Stimulated activated CD8-positive, alpha-beta memory T cell treated with anti-CD3 and anti-CD28 coated beads, Interleukin-15, amount 100 ng/mL, for 24 hours (primary cell): ENCODE measurements around the gene MAP3K5.

Experiments used
- DNase-seq: peaks from one replicate; pipeline ENCODE4 v3.0.0-alpha.2; 2020; ENCODE audit warnings: low read depth

Gene MAP3K5

DNA sequence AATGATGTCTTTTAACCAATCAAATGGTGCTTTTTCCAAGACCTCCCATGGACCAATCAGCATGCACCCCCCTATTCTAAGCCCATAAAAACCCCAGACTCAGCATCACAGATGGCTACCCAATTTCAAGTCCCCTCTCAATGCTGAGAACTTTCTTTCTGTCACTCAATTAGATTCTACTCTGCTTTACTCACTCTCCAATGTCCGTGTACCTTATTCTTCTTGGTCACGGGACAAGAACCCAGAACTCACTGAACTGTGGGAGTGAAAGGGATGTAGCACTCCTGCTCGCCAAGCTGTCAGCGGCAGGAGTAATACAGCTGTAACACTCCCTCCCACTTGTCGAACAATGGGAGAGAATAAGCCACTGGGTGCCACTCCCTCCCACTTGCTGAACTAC lies 221.2 kb downstream of the MAP3K5 start:
- no peak for DNase-seq

DNA sequence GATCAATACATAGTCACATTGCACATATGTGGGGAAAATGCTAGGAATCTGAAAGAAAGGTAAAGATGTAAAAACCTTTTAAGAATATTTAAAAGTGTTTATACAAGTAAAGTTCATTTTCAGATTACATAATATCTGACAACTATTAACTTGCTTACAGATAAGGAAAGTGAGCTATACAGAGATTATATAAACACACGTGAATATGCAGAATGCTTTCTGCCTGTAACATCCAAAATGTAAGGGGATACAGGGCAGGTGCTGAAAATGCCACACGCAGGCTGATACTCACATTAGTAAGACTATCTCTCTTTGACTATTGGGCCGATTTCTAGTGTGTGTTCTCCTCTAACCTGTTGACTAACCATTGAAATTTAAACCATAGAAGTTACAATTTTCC lies 224.1 kb downstream of the MAP3K5 start:
- DNase-seq: no peak

DNA sequence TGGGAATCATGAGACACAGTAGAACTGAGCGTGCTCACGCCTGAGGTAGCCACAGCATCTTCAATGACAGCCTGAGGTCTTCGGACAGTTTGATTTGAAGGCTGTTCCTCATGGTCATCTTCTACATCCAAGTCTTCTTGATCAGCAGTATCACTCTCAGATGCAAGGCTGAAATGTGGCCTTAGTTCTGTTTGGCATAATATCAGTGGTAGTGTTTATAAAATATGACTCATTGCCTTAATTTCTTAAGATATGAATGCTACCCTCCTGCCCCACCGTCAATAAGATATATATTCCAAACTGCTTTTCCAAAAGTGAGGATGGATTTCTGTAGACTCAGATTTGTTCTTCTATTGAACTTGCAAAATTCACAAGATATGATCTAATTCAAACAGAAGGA lies 224.6 kb downstream of the MAP3K5 start:
- DNase-seq: no peak

DNA sequence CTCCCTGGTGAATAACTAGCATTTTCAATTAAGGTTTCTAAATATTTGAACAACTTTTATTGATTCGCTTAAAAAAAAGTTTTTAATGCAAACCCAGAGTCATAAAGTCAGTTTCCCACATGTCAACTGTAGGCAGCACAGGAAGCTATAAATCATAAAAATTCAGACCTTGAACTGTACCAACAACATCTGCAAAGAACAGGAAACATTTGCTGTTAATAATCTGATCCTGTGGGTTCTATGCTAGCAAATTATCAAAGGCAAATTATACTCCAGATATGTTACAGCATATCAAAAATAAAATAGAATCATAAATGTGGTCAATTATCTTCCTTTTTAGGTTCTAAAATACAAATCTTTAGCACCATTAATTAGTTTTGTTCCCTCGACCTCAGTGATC lies 225.4 kb downstream of the MAP3K5 start:
- no peak for DNase-seq

DNA sequence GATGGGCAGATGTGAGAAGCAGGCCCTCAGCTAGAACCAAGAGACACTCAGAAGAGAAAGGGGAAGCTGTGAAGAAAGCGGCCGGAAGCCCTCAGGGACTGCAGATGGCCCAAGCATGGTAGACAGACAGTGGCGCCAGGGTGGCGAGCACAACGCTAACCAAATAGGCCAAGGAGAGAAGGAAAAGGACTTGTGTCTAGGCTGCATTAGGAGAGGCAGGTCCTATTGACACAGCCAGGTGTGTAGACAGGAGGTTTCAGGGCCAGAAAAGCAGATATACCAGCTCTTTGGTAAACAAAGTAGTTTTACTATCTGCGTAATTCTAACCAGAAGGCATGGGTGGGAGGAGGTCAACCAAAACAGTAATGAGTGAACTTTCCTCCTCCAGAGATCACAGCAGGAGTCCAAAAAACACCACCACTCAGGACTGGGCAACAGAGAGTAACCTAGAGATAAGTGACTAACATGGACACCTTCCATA lies 226.2 kb downstream of the MAP3K5 start:
- DNase-seq: no peak

DNA sequence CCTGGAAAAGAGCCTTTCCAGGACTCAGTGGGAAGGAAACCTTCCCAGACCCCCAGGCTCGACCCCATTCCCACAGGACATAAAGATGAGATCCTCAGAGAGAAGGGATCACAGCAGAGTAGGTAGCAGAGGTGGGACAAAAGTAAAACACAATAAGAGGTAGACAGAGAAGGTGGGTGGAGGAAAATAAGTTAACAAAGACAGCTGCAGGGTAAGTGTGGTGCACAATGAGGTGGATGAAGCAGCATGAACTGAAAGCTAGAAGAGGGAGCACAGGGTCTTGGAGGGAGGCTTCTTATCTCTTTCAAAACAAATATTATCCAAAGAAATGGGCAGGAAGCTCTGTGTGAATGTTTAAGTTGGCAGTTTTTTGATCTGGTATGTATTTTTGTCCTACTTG lies 228.1 kb downstream of the MAP3K5 start:
- DNase-seq: no peak

DNA sequence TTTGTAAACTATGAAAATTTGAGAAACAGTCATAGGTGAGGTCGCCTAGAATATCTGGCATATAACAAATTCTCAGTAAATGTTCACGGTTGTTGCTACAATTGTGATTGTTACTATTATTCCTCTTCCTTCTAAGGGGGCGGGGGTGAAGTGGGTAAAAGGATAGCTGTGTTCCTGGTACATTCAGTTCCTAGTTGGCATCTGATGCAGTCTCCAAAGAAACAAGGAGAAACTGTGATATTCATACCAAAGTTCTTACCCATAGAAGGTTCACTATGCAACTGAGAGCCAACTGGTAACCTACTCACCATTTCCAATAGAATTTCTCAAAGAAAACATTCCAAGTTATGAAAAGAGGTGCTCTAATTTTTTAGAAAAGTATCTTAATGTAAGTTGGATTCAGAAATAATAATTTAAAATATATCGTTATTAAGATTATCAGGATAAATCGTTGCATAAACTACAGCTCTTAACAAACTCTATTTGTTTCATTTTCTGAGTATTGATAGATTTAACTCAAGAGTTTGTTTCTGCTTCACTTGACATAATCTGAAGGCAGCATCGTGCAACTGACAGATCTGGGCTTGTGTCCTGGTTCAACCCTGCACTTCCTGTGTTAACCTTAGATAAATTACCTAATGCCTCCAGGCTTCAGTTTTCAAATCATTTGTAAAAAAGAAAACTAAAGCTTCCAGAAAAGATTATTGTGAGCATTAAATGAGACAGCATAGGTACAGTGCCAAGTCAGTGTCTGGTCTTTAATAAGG lies 228.7 kb downstream of the MAP3K5 start:
- DNase-seq: no peak

DNA sequence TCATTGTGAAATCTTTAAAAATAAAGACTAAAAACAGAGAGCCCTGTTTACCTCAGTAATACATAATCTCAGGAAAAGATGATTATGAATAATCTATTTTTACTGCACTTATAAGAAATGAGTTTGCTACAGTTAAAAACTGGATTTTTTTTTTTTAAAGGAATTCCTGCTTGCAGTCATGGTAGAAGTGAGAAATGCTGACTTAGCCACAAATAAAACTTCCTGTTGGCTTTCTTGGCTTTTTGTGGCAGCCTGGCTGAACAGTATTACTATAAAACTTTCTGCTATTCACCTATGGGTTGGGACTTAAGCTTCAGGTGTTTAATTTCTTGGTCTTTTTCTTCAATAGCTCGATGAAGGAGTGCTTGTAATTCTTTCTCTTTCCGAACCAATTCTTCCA lies 230.1 kb downstream of the MAP3K5 start:
- DNase-seq: no peak

DNA sequence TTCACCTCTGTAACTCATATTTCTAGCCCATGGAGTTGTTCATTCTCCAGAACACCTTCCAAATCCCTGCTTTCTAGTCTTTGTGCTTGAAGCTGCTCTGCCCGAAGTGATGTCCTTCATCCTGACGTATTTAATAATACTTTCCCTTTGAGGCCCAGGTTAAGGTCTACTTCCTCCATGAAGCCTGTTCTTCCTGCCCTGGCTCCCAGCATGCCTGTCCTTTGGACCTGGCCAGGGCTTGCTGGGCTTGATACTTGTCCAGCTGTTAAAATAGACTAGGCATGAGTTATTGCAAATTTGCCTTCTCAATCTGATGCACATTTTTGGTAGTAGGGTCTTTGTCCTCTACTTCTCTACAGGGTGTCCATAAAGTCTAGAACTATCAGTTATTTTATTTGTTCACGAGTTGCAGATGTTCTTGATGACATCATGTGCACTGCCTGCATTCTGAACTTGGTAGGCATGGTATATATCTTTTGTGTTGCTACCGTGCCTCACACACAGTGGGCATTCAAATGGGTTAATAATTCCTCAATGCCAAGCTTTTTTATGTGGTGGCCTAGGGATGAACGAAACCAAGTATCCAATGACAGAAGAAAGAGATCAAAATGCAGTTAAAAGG lies 239.0 kb downstream of the MAP3K5 start:
- DNase-seq: no peak

DNA sequence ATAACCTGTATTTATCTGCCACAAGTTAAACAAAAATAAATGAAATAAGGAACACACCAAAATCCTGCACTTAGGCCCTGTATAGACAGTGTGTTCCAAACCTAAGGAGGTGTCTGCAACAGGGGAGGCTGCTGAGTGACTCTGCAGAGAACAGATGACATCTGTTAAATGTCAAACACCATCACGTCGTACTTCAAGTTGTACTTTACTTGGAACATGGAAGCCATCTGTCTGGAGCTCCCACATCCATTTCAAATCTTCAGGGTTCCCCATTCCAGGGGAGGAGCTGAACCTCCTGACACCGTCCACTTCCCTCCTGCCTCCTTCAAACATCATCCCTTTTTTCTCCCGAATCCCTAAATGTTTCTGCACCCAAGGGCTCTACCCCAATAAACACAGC lies 240.2 kb downstream of the MAP3K5 start:
- no peak for DNase-seq

DNA sequence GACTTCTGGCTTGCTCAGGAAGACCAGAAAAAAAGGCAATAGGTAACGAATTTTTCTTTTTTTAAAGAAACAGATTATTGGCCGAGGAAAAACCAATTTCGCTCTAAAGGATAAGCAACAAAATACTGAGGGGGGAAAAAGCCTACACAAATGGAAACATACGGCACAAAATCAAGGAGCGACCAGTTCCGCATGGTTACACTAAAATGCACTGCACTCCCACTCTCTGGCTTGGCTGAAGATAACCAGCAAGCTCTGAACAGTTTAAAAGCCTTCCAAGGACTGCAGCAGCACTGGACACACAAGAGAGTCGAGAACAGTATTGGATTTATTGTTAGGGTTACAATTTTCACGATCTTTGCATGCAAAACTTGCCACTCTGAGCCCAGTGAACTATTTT lies 241.2 kb downstream of the MAP3K5 start:
- DNase-seq: no peak

DNA sequence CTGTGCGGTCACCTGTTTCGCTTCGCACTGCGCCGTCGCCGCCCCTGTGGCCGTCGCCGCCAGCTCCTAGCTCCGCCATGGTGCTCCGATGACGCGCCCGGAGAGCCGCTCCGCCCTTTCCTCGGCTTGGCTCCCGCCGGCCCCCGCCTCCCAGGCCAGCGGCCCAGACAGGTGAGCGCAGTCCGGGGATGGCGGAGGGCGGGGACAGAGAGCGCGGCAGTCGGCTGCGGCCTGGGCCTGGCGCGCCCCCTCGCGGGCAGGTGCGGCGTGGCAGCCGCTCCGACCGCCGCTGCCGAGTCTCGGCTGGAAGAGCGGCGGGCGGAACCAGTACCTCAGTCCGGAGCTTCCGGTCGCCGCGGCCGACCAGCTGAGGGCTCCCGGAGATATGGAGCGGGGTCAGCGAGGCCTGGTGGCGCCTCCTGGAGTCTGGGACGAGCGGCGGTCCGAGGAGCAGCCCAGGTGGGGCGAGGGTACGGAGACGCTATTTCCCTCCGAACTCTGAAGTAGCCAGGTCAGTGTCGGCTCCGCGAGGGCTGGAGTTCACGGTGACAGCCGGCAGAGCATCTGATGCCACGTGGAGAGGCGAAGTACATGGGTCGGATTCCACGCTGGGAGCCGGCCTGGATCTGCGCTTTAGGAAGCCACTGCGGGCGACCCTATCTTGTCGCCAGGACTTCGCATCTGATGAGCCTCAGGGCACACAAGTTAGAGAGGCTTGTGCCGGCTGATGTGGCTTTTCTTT lies 241.8 kb downstream of the MAP3K5 start, which contains the start of gene MAP7:
Gene MAP7 (minus strand): TSS at position 93 of the 742 bp plus-strand sequence. CDS start 14 bp downstream, at position 79.
- DNase-seq: peak; percentile 21

DNA sequence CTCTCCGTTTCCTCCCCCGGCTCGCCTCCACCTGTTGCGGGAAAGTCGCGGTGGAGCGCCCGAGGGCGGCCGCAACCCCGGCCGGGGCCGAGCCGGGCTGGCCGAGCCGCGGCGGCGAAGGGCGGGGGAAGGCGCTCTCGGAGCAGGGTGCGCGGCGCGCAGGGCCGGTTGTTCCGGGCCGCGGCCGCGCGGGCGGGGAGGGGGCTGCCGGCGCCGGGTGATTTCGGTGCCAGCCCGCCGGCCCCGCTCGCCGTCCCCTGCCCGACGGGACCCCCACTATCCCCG lies 242.3 kb downstream of the MAP3K5 start:
- peak; percentile 3 for DNase-seq

DNA sequence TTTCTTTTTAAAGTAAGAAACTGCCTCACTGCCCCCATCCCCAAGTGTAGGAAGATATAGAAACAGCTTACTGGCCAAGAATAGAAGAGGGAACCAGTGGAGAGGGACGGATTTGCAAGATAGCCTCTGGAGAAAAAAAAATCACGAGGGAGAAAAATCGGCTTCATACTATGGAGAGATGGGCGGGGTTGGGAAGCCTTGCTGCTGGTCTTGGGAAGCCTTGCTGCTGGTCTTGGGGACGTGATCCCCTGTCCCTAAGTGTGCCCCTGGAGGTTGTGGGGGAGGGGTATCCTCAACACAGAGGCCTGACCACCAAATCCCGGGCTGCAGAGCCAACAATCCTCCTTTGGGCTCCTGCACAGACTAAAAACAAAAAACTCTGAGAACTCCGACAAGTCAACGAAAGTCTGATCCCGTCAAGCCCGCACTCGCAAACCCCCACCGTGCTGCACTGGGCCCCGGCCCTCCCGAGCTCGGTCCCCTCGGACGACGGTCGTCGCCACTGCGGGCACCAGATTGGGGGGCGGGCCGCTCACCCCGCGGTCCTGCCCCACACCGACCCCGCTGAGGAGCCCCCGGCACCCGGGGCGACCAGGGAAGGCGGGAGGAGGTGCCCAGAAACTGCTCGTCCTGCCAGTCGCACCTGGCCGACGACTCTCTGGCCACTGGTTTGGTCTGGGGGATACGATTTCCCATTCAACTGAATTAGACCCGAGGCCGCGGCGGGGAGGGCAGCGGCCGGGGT lies 242.8 kb downstream of the MAP3K5 start:
- no peak for DNase-seq

DNA sequence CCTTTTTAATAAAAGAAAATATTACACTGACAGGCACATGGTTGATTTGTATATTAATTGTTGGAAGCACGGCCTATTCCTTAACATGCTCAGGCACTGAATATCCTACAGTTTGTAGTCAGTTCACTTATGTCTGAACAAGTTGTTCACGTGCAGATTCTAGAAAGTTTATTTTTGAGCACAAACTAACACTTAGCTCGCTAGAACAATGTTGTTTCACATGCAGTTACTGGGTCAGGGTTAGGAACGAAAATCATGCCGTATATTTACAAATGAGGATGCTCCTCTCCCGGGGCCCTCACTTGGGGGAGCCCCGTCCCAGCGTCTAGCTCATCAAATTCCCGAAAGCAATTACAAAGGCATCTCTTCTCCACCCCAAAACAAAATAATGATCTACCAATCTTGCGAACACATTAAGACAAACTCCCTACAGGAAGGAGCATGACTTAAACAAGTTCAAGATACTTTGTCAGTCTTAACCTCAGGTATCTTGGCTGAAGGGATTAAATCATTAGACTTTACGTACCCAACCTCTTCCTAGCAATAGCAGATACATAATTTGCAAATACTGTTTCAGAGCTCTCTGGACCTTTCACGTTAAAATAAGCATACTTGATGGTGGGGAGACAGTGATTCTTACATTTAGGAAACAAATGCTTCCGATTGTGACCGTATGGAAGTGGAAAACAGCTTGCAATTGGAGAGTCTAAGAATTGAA lies 243.5 kb downstream of the MAP3K5 start:
- no peak for DNase-seq

DNA sequence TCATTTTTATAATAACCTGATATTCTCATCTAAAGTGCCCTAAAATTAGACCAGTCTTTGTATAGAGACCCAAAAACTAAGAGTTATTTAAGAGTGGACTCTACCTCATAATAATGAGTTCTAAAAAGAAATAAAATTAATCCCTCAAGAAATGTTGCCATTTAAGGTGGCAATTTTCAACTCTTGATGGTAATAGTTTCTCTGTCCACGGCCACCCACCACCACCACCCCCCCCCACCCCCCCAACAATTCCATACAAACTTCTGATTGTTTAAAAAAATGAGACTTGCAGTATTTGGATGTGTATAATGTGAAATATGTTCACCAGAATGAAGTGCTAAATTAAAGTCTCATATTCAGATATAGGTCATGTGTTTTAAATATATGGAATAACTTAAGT lies 244.4 kb downstream of the MAP3K5 start:
- DNase-seq: no peak

DNA sequence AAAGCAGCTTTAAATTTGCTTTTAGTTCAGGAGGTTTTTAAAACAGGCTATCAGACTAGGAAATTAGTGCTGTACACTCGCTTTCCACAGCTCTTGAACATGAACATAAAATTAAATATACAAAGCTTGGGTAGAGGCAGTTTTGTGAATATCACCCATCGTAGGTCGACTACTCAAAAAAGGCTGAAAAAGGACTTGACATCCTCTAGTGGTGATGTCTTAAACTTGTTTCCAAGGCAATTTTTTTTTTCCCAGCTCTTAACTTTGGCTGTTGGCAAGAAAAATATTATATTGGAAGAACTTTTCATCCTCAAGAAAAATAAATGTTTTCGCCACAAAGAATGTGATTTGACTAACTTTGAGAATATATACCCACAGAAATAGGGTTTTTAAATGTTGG lies 244.9 kb downstream of the MAP3K5 start:
- DNase-seq: no peak

DNA sequence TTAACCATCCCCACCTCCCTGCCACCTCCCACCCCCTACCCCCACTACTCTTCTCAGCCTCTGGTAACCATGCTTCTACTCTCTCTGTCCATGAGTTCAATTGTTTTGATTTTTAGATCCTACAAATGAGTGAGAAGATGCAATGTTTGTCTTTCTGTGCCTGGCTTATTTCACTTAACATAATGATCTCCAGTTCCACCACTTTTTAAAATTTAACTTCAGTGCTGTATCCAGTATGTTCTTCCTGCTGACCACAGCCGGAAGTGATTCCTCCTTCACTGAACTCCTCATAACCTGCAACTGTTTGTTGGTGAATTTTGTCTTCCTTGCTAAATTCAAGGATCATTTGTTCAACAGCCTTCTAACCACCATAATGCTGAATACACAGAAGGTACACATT lies 245.9 kb downstream of the MAP3K5 start:
- DNase-seq: no peak

DNA sequence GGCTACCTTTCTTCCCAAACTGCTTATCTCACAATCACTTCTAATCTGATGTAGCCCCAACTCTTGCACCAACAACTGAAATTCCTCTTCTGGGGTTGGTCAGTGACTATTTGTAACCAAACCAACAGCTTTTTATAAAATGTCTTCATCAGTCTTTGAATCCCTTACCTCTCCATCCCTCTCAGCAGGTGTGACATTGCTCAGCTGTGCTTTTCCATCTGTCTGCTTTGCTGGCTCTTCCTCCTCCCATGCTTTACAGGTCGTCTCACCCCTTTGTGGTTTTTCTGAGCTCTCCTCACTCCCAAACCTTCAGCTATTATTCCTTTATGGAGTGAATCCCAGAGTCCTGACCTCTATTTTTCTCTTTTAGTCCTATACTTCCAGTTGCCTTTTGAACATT lies 248.0 kb downstream of the MAP3K5 start:
- no peak for DNase-seq

DNA sequence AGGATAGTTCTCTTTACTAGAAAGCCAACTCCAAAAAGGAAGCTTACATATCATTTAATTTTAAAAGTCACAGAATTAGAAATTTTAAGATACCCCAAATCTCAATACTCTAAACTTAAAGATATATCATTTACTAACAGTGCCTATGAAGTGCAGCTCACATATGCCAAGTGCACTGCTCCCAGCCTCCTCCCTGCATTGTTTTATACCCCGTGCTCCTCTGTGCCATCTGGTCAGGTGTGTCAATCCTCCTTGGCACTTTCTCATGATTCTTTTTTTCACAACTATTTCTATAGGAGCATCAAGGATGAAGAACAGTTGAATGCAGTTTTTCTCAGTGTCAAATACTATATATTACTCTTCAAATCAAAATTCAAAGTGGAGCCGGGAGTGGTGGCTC lies 250.9 kb downstream of the MAP3K5 start:
- no peak for DNase-seq

DNA sequence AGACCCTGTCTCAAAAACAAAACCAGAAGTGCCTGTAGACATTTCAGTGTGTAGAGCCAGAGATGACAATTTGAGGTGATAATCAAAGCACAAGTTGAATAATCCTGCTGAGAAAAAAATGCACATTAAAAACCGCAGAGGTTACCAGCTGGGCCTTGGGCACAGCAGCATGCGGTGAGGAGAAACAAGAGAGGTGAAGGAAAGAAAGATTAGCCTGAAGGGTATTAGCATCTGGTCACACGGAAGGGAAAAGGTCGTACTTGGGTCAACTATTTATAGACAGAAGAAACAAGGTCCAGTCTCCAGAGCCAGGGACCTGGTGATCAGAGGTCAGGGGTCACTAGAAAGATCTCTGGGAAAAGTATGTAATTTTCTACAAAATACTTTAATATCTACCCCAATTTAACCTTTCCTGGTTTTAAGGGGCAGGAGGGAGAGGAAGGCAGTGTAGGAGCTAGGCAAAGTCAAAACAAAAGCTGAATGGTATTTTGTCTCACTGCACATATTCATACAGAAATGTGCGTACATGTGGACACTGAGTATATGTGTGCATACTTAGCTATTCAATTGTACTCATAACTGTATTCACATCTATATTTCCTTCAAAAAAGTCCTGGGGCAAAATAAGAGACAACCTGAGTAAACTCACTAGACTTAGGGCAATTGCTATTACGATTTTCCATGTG lies 252.2 kb downstream of the MAP3K5 start:
- no peak for DNase-seq
